ENCODE data around the gene AMIGO2.

AMIGO2 gene

DNA sequence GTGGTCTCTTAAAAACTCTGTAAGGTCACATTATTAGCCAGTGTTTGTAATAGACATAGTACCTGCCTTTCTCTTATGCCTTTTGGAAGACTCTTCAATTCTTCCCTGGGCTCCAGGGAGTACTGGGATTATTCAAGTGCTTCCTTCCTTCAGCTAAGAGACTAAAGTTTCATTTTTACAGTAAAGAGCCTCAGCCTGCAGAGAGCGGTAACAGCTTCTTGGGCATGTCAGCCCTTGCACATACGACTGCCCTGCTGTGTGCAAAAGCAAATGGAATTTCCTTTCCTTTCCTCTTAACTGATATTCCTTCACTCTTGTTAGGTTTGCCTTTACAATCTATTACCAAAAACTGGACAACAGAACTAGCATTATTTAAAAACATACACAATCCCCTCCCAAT is 32.9 kb upstream of the AMIGO2 start:
- no peak for TF ChIP-seq CTCF (IDR thresholded peaks at IDR 0.05)

DNA sequence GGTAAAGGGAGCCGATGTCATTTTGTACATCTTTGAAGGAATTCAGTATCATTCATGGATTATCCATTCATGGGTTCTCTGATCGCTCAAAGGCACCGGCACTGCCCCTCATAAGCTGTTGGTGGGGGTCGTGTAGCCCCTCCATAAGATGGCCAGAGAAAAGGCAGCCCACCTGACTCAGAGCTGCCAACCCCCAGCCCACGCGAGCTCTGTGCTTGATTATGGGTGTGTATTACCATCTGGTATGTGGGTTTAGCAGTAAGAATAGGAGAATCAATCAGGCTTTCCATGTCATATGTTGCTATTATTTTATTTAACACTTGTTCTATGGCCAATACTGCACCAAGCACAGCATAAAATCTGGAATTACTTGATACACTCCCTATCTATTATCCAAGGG is 32.1 kb upstream of the AMIGO2 start:
- TF ChIP-seq CTCF (IDR thresholded peaks at IDR 0.05): no peak

DNA sequence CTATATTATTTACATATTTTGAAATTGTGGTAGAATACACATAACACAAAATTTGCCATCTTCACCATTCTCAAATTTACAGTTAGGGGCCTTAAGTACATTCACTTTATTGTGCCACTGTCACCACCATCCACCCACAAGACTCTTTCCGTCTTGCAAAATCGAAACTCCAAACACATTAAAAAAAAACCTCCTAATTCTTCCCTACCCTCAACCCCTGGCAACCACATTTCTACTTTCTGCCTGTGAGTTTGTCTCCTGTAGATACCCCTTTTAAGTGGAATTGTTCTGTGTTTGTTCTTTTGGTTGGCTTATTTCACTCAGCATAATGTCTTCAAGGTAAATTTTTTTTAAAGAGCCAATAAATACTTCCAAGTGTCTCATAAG is 31.6 kb upstream of the AMIGO2 start:
- TF ChIP-seq CTCF (IDR thresholded peaks at IDR 0.05): no peak

- no peak for TF ChIP-seq CTCF (IDR thresholded peaks at IDR 0.05)
Measured at GRCh38 chr12:47110718-47111391, 31.1 kb upstream of the AMIGO2 start.

GRCh38 chr12:47110011-47110541 is 30.3 kb upstream of the AMIGO2 start:
- TF ChIP-seq CTCF (IDR thresholded peaks at IDR 0.05): no peak

DNA sequence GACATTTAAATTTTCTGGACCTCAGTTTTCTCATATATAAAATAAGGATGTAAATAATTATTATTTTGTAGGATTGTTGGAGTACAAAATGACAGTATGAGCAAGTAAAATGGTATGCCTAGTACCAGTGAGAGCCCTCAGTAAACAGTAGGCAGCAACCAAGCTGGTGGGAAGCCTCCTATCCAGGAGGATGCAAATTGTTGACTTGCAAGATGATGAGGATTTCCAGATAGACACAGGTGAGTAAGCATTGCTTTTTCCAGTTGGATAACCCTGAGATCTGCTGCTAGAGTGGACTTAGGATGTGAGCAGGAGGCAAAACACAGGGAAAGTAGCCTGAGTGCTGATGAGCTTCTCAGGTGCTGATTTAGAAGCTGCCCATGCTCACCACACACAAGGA is 28.2 kb upstream of the AMIGO2 start:
- TF ChIP-seq CTCF (IDR thresholded peaks at IDR 0.05): no peak

- TF ChIP-seq CTCF (IDR thresholded peaks at IDR 0.05): no peak
Measured at GRCh38 chr12:47107446-47107845, 27.7 kb upstream of the AMIGO2 start.
